Measurements from ENCODE around the gene ZNF526.

- TF ChIP-seq CTCF (IDR thresholded peaks at IDR 0.05) (no peak), POLR2A (IDR thresholded peaks at IDR 0.05) (no peak)
These were observed 5.0 kb downstream of the ZNF526 start for GRCh38 chr19:42224940-42225717.

All from ovary (tissue), 3 donors.